ENCODE data around the gene UQCC5.

Gene UQCC5

GRCh38 chr3:52551118-52551517, 14.7 kb downstream of the UQCC5 start:
- TF ChIP-seq CTCF (IDR thresholded peaks at IDR 0.05; ENCODE audit: borderline replicate concordance, insufficient read depth, low read depth, low read length) = no peak
- no peak overlapping the region for H3K4me3 ChIP-seq (ENCODE audit: low read depth, low read length)

DNA sequence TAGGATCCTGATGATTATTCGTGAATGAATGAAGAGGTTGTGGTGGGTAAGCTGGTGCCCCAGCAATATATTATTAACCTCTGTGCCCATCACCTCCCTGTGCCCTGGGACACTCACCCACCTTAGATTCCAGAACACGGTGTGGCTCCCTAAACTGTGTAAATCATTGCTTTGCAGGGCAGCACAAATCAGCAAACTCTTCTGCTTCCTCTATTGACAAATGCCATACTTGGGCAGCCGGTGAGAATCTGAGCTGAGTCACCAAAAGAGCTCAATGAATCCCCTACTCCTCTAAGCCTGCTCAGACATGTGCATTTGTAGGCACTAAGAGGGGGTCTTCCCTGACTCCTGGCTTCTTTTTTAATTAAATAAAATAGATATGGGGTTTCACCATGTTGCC, 15.7 kb downstream of the UQCC5 start:
- H3K4me3 ChIP-seq (ENCODE audit: low read depth, low read length) = no peak overlapping the region
- TF ChIP-seq CTCF (IDR thresholded peaks at IDR 0.05; ENCODE audit: borderline replicate concordance, insufficient read depth, low read depth, low read length) = no peak

GRCh38 chr3:52554026-52554755, 17.8 kb downstream of the UQCC5 start:
- TF ChIP-seq CTCF (IDR thresholded peaks at IDR 0.05; ENCODE audit: borderline replicate concordance, insufficient read depth, low read depth, low read length) = no peak
- H3K4me3 ChIP-seq (ENCODE audit: low read depth, low read length) = no peak overlapping the region

DNA sequence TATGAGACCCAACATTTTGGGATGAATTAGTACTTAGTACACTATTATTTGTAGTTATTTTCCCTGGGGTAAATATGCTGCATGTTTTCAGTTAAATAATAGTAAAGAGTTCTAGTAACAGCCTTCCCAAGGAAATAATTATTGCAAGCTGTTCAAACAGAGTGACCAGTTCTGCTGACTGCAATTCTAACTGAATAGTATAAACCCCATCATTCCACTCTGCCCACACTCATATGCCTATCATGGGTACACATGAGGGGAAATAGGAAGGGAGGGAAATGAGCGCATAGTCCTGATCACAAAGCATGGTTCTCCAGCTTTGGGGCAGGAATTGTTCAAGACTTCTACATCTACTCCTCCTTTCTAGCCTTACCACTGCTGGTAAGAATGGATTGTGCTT, 18.7 kb downstream of the UQCC5 start:
- no peak overlapping the region for H3K4me3 ChIP-seq (ENCODE audit: low read depth, low read length)
- TF ChIP-seq CTCF (IDR thresholded peaks at IDR 0.05; ENCODE audit: borderline replicate concordance, insufficient read depth, low read depth, low read length) = no peak

GRCh38 chr3:52557011-52557960, 20.9 kb downstream of the UQCC5 start:
- no peak for TF ChIP-seq CTCF (IDR thresholded peaks at IDR 0.05; ENCODE audit: borderline replicate concordance, insufficient read depth, low read depth, low read length)
- H3K4me3 ChIP-seq (ENCODE audit: low read depth, low read length) = no peak overlapping the region

DNA sequence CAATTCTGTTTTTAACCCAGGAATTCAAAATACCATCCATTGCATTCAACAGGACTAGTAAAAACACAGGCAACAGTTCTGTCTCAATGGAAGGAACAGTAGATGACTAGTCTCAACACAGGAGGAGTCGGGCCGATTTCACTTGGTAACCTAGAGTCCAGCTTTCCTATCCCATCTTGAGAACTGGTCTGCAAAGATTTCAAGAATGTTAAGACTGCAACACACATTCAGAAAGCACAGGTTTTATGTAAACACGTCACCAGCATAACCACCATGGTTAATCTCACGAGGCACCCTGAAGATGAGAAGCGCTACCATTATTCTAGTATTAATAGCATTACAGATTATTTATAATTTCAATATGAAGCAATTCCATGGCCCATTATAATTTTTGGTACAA, 22.0 kb downstream of the UQCC5 start:
- no peak for TF ChIP-seq CTCF (IDR thresholded peaks at IDR 0.05; ENCODE audit: borderline replicate concordance, insufficient read depth, low read depth, low read length)

More for the DNA sequence above, 22.0 kb downstream of the UQCC5 start:
- no peak overlapping the region for H3K4me3 ChIP-seq (ENCODE audit: low read depth, low read length)

Measured in GM12875 (cell line).